Fibroblast of peridontal ligament (primary cell): ENCODE results near the gene GLDC.
"Not testable (repeated sequence)": the region's sequence is repeated elsewhere in the genome, so short reads cannot be mapped to it uniquely, and the experiment has no call there.

Experiments used
- DNase-seq: peaks from one replicate; pipeline ENCODE4 v3.0.0-alpha.2; 2010; ENCODE audit errors: extremely low read depth

The GLDC gene

DNA sequence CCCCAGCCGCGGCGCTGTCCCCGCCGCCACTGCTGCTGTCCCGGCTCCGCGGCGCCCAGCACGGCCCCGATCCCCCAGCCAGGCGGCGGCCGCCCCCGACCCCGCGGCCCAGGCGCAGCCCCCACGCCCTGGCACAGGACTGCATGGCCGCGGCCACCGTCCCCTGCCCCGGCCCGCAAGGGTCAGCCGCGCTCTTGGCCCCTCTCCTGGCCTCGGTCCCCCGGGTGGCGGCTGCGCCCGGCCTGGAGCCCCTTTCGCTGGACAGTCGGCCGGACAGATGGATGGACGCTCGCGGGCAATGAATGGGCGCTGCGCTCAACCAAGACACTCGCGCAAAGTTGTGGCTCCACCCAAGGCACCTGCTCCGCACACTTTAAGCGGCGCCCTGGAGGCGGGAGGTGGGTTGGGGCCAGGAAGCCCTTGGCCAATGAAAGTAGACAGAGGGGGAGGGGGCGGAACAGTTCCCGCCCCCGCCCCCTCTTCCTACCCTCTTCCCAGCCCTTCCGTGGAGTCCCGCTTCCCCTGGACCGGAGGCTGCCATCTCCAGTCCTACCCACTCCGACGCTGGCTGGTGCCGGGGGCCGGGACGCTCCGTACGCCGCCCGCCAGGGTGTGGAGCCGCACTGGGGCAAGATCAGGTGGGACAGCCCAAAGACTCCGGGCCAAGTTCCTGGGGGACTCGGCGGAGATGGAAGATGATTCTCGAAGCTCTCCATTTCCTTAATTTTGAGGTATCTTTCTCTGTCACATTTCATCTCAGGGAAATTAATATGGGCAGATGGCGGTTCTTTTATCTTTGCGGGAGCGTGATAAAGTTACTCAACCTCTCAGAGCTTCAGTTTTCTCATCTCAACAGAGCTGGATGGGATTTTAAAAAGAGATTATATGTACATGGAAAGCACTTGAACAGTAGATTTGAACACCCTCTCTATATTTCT, at the start of gene GLDC:
Gene GLDC (minus strand): TSS at position 375 of the 938 bp plus-strand sequence. CDS start 230 bp downstream, at position 145.
- no peak for DNase-seq

DNA sequence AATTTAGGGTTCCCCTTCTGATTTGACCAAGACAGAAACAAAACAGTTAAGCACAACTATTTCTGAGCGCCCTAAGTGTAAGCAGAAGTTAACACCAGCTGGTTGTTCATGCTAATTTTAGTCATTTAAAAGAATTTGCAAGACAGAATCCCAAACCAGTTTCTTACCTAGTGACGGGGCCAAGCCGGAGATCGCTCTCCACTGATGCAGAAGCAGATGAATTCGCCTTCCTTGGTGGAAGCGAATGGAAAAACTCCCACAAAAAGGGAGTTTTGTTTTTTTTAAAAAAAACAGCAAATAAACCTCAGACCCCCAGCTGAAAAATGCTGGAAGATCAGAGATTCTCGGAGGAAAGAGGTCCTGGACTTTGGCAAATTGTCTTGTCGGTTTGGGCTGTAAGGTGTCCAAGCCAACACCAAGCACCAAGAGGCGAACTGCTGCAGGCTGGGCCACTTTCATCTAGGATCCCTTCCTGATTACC, 47.4 kb upstream of the GLDC start:
- DNase-seq, result no peak

DNA sequence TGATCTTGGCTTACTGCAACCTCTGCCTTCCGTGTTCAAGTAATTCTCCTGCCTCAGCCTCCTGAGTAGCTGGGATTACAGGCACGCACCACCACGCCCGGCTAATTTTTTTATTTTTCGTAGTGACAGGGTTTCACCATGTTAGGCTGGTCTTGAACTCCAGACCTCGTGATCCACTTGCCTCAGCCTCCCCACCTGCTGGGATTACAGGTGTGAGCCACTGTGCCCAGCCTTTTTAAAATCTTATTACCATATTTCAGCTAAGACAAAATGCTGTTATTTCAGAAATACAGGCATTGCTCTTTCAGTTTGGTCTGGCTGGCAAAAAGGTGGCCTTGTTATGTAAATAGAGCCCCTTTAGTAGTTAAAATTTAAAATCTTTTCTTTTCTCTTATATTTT, 46.9 kb upstream of the GLDC start:
- no peak for DNase-seq

DNA sequence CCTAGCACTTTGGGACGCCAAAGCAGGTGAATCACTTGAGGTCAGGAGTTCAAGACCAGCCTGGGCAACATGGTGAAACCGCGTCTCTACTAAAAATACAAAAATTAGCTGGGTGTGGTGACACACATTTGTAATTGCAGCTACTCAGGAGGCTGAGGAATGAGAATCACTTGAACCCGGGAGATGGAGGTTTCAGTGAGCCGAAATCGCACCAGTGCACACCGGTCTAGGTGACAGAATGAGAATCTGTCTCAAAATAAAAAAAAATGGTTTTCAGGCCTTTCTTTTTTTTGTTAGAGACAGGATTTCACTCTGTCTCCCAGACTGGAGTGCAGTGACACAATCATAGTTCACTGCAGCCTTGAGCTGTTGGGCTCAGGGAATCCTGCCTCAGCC, 45.1 kb upstream of the GLDC start:
- DNase-seq, result not testable (repeated sequence)

DNA sequence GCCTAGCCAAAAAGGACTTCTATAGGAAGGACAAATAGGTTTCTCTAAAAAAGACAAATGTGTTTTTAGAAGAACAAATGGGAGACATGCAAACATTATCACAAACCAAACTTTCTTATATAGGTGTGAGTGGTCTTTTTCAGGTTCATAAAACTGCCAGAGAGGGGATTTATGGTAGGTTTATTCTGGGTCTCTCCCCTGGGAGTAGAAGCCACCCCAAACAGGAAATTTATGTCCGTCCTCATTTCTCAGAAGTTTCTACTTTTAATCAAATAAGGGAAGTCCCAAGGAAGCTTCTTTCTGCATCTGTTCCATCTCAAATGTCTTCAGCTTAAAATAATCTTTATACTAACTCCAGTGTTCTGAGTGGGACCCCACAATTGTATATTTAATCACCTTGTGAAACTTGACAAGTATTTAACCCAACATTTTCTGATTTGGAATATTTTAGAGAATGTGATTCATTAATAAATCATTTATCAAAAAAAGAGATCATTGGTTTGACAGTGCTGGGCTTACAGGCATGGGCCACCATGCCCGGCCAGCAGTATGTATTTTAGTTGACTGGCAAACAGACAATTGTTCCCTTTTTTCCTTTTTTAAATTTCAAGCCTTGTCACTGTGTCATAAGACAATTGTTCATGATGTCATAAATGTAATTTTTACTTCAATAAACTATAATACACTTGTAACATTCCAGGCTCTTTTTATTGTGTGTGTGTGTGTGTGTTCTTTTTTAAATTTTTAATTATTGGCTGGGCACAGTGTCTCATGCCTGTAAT, 44.6 kb upstream of the GLDC start:
- DNase-seq, result no peak

DNA sequence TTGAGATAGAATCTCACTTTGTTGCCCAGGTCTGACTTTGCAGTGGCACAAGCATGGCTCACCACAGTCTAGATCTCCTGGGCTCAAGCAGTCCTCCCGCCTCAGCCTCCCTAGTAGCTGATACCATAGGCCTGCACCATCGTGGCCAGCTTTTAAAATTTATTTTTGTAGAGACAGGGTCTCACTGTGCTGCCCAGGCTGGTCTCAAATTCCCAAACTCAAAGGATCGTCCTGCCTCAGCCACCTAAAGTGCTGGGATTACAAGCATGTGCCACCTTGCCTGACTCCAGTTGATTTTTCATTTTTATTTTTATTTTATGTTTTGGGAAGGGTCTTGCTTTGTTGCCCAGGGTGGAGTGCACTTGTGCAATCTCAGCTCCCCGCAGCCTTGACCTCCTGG, 41.7 kb upstream of the GLDC start:
- no peak for DNase-seq

DNA sequence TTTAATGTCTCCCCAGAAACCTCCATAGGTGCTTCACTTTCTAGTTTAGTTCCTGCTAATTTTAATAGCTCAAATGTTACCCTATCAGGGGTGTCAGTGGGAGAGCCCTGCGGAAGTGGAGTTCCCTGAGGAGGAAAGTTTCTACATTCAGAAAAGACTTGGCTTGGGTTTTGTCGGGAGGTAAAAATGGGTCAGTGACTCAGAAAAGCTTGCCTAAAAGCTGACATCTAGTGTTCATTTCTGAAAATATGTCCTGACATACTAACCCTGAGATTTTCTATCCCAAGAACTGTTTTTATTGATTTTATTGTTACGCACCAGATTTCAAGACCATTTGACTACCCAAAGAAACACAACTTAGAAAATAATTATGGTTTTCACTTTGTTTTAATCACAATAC, 40.9 kb upstream of the GLDC start:
- DNase-seq, result peak; percentile 67

DNA sequence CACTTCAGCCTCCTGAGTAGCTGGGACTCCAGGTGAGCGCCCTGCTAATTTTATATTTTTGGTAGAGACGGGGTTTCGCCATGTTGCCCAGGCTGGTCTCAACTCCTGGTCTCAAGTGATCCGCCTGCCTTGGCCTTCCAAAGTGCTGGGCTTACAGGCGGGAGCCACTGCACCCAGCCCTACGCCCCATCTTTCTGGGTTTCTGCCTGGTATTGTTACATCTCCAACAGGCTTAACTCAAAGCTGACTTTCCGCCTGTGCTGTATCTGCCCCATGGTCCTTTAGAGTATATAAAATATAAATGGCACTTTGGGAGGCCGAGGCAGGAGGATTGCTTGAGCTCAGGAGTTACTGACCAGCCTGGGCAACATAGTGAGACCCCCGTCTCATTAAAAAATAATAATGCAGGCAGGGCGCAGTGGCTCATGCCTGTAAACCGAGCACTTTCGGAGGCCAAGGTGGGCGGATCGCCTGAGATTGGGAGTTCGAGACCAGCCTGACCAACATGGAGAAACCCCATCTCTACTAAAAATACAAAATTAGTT, 36.5 kb upstream of the GLDC start:
- no peak for DNase-seq

- DNase-seq, result peak; percentile 96
Observed at GRCh38 chr9:6681147-6681956, 35.8 kb upstream of the GLDC start.

DNA sequence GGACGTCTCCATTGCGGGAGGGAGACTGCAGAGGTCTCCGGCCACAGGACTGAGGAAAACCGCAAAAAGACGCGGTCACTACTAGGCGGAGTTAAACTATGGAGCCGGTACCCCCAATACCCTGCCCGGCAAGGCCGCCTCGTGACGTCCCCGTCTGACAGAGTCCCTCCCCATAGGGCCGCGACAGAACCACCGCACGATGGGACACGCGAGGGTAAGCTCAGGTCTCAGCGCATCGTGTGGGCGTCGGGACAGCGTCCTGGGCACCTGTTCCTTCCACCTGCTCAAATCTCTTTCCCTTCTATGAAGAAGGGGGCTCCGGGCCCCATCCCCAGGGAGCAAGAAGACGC, 35.2 kb upstream of the GLDC start:
- peak; percentile 38 for DNase-seq

DNA sequence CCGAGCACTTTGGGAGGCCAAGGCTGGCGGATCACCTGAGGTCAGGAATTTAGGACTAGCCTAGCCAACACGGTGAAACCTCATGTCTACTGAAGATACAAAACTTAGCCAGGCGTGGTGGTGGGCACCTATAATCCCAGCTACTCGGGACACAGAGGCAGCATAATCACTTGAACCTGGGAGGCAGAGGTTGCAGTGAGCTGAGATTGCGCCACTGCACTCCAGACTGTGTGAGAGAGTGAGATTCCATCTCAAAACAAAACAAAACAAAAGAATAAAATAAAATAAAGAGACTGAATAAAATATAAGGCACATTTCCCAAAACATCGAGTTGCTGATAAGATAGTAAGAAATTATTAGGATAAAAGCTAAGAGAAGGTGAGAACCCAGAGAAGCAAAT, 32.3 kb upstream of the GLDC start:
- DNase-seq, result no peak

DNA sequence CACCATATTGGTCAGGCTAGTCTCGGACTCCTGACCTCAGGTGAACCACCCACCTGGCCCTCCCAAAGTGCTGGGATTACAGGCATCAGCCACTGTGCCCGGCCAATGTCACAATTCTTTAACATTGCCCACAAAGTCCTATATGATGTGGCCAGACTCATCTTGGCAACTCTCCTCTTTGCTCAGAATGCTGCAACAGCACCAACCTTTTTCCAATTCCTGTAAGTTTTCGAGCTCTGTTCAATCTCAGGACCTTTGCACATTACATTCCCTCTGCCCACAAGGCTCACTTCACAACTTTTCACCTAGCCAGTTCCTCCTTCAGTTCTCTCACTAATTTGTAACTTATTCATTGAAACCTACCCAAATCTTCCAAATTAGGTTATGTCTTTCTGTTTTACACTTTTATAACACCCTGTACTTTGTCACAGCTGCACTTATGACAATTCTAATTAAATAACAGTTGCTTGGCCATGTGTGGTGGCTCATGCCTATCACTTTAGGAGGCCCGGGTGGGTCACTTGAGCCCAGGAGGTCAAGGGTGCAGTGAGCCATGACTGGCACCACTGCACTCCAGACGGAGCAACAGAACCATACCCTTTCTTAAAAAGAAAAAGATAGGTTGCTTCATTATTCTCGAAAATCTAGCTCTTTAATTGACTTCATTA, 30.9 kb upstream of the GLDC start:
- no peak for DNase-seq

GRCh38 chr9:6675268-6675667, 29.7 kb upstream of the GLDC start:
- DNase-seq, result no peak

DNA sequence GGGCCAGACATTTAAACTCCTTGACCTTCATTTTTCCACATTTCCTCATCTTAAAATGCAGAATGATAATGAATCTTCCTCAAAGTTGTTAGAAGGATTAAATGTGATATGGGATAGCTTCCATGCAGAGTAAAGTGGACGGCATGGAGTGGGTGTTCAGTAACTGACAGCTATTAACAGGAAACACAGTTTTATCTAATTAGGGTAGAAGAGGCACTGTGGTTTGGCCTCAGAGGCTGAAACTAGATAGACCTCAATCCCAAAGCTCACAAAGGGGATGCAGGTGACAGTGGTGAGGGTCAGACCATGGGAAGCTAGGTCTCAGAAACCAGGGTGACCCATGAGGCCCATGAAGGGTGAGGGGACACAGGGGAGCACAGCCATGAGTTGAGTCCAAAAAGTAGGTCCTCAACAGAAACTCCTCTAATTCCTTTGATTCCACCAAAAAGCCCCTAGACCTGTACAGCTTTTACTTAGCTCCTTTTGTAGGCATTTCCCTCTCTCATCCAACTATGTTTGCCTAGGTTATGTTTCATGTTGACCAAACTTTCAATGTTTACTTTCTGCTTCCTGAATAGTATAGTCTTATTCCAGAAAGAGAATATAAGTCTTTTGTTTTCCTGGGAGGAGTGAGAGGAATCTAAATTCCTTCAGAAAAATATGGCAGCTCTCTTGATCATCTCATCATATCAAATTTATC, 27.9 kb upstream of the GLDC start:
- DNase-seq, result no peak

GRCh38 chr9:6672118-6672517, 26.6 kb upstream of the GLDC start:
- DNase-seq, result no peak

GRCh38 chr9:6671416-6671815, 25.9 kb upstream of the GLDC start:
- no peak for DNase-seq

DNA sequence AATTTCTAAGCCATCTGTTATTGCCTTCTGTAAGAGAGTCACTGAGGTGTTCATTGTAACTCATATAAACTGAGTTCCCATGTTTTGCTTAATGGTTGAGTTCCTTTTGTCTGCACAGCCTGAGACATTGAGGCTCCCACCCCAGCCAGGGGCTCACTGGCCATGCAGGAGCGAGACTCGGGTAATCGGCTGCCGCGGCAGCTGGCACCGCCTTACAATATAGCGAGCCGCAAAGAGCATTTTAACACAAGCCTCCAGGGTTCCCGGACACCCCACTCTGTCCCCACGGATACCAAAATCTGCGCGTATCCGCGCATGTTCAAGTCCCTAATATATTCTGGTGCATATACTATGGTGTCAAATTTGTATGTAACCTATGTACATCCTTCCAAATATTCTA, 24.4 kb upstream of the GLDC start:
- DNase-seq, result no peak

- peak; percentile 58 for DNase-seq
Observed at GRCh38 chr9:6667633-6668280, 22.2 kb upstream of the GLDC start.

GRCh38 chr9:6667080-6667479, 21.6 kb upstream of the GLDC start:
- no peak for DNase-seq

DNA sequence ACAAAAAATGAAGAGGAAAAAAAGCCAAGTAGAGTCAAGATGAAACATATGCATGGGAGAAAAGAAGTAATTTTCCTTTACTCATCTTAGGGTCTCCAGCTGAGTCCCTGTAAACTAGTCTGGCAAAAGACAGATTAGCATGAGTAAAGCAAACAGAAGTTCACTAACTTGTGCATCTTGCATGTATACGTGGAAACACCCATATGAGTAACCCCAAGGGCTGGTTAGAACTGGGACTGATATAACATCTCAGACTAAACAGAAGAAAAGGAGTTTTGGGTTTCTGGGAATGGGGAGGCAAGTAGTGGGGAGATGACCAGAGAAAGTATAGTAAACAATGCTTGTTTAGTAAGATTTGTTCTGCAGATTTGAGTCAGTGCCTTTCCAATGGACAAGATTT, 20.1 kb upstream of the GLDC start:
- no peak for DNase-seq
